ENCODE measurements around the gene KIF26A. TPM values are rescaled to one million over a fixed set of nuclear protein-coding genes. Genes with fewer than 3 reads are reported as not detected.

Gene KIF26A
- polyA plus RNA-seq, 3 donors: 5.0 to 7.7 (median 6.4) TPM

- H3K27ac ChIP-seq (ENCODE audit: low read depth, low read length): no peak overlapping the region
- 82 to 86% (median 86%) methylated on average over 15 to 20 of the region's 20 CpGs for WGBS, 3 donors
Measured at GRCh38 chr14:104192146-104192882, 53.9 kb downstream of the KIF26A start.

- 92 to 94% (median 93%) methylated on average over 10 of the region's 10 CpGs for WGBS, 3 donors
- H3K27ac ChIP-seq (ENCODE audit: low read depth, low read length): no peak overlapping the region
Measured at GRCh38 chr14:104192883-104193245, 54.5 kb downstream of the KIF26A start.

- no peak overlapping the region for H3K27ac ChIP-seq (ENCODE audit: low read depth, low read length)
- WGBS, 3 donors: 84 to 89% (median 88%) methylated on average over 14 of the region's 14 CpGs
Measured at GRCh38 chr14:104194016-104194415, 55.6 kb downstream of the KIF26A start.

- 90 to 95% (median 91%) methylated on average over 11 of the region's 11 CpGs for WGBS, 3 donors
- no peak overlapping the region for H3K27ac ChIP-seq (ENCODE audit: low read depth, low read length)
Measured at GRCh38 chr14:104194716-104195115, 56.3 kb downstream of the KIF26A start.

- H3K27ac ChIP-seq (ENCODE audit: low read depth, low read length): no peak overlapping the region
- 90 to 95% (median 92%) methylated on average over 15 to 16 of the region's 16 CpGs for WGBS, 3 donors
Measured at GRCh38 chr14:104195361-104195760, 57.0 kb downstream of the KIF26A start.

GRCh38 chr14:104195878-104196277 lies 57.5 kb downstream of the KIF26A start:
- WGBS, 3 donors: 27 to 61% (median 48%) methylated on average over 17 of the region's 17 CpGs
- H3K27ac ChIP-seq (ENCODE audit: low read depth, low read length): no peak overlapping the region

- no peak overlapping the region for H3K27ac ChIP-seq (ENCODE audit: low read depth, low read length)
- WGBS, 3 donors: 47 to 55% (median 48%) methylated on average over 12 to 14 of the region's 14 CpGs
Measured at GRCh38 chr14:104196461-104197140, 58.2 kb downstream of the KIF26A start.

- 92 to 95% (median 94%) methylated on average over 5 of the region's 5 CpGs for WGBS, 3 donors
- no peak overlapping the region for H3K27ac ChIP-seq (ENCODE audit: low read depth, low read length)
Measured at GRCh38 chr14:104197449-104198247, 59.3 kb downstream of the KIF26A start.

- 61 to 75% (median 74%) methylated on average over 23 of the region's 23 CpGs for WGBS, 3 donors
- no peak overlapping the region for H3K27ac ChIP-seq (ENCODE audit: low read depth, low read length)
Measured at GRCh38 chr14:104199266-104199895, 61.0 kb downstream of the KIF26A start.

GRCh38 chr14:104200106-104200505 lies 61.7 kb downstream of the KIF26A start:
- 68 to 79% (median 71%) methylated on average over 14 of the region's 14 CpGs for WGBS, 3 donors
- H3K27ac ChIP-seq (ENCODE audit: low read depth, low read length): no peak overlapping the region

- WGBS, 3 donors: 89 to 91% (median 90%) methylated on average over 10 of the region's 10 CpGs
- no peak overlapping the region for H3K27ac ChIP-seq (ENCODE audit: low read depth, low read length)
Measured at GRCh38 chr14:104200591-104200990, 62.2 kb downstream of the KIF26A start.

- H3K27ac ChIP-seq (ENCODE audit: low read depth, low read length): no peak overlapping the region
- WGBS, 3 donors: 91 to 95% (median 91%) methylated on average over 13 of the region's 13 CpGs
Measured at GRCh38 chr14:104201063-104201462, 62.7 kb downstream of the KIF26A start.

GRCh38 chr14:104201496-104201895 lies 63.1 kb downstream of the KIF26A start:
- no peak overlapping the region for H3K27ac ChIP-seq (ENCODE audit: low read depth, low read length)
- WGBS, 3 donors: 86 to 93% (median 87%) methylated on average over 9 of the region's 9 CpGs

GRCh38 chr14:104202259-104203070 lies 64.1 kb downstream of the KIF26A start:
- no peak overlapping the region for H3K27ac ChIP-seq (ENCODE audit: low read depth, low read length)
- 46 to 60% (median 49%) methylated on average over 27 of the region's 27 CpGs for WGBS, 3 donors

GRCh38 chr14:104203071-104203425 lies 64.7 kb downstream of the KIF26A start:
- WGBS, 3 donors: 63 to 79% (median 73%) methylated on average over 8 of the region's 8 CpGs
- no peak overlapping the region for H3K27ac ChIP-seq (ENCODE audit: low read depth, low read length)

- WGBS, 3 donors: 97 to 98% (median 98%) methylated on average over 2 of the region's 2 CpGs
- no peak overlapping the region for H3K27ac ChIP-seq (ENCODE audit: low read depth, low read length)
Measured at GRCh38 chr14:104204660-104205149, 66.3 kb downstream of the KIF26A start.

GRCh38 chr14:104205781-104206180 lies 67.4 kb downstream of the KIF26A start:
- H3K27ac ChIP-seq (ENCODE audit: low read depth, low read length): no peak overlapping the region
- WGBS, 3 donors: 76 to 87% (median 77%) methylated on average over 6 of the region's 6 CpGs
